Panc1 (cell line): ENCODE measurements around the gene ZNF593OS. TPM values are rescaled to one million over a fixed set of nuclear protein-coding genes. Genes with fewer than 3 reads are reported as not detected.

Experiments used
- ATAC-seq: fragments of 200-7000 bp; cut with Tn5 transposase; 2 replicates; pipeline ENCODE4 v1.9.1; 2020; ENCODE audit warnings: mild to moderate bottlenecking, moderate library complexity
- BruUV-seq: library from RNA; stranded (reverse); fragments of 400-500 nt; replicated peaks from 2 replicates; lab custom pipeline; 2021; lab: Mats Ljungman, UMichigan
- CTCF ChIA-PET: fragments of 300-600 bp; sonication (Branson Sonifier 250); formaldehyde crosslinking; loops from one replicate; lab custom pipeline; 2022; ENCODE audit warnings: antibody characterized with exemption; lab: Charles Lee
- POLR2A ChIA-PET: fragments of 300-600 bp; sonication (Branson Sonifier 250); formaldehyde crosslinking; loops from one replicate; lab custom pipeline; 2022; ENCODE audit warnings: antibody characterized with exemption; lab: Charles Lee
- DNase-seq: peaks from one replicate; pipeline ENCODE4 v3.0.0-alpha.2; 2010; ENCODE audit warnings: low read depth, low spot score
- H3K27ac ChIP-seq: 2 replicates; pipeline ENCODE4 v1.5.1; 2011; ENCODE audit warnings: mild to moderate bottlenecking, low read length, inconsistent platforms
- H3K27me3 ChIP-seq: fragments of 200-500 bp; sonication (Bioruptor generic); 2 replicates; pipeline ENCODE4 v1.6.0; 2014; ENCODE audit warnings: low read length, inconsistent platforms; ENCODE audit not compliant: control insufficient read depth, insufficient read depth
- H3K36me3 ChIP-seq: fragments of 200-500 bp; sonication (Bioruptor generic); 2 replicates; pipeline ENCODE4 v1.5.1; 2014; ENCODE audit warnings: inconsistent platforms, mild to moderate bottlenecking, low read length, moderate library complexity; ENCODE audit not compliant: control insufficient read depth, insufficient read depth
- H3K4me1 ChIP-seq: 2 replicates; pipeline ENCODE4 v1.5.1; 2011; ENCODE audit warnings: inconsistent platforms, mild to moderate bottlenecking, low read length, moderate library complexity; ENCODE audit not compliant: control insufficient read depth, insufficient read depth
- H3K4me3 ChIP-seq, 2 experiments: 2 replicates each; pipeline ENCODE4 v1.5.1; 2011 to 2012; ENCODE audit warnings: low read depth in 2 of 2, low read length in 2 of 2, mild to moderate bottlenecking in 2 of 2, inconsistent platforms in 1 of 2, moderate library complexity in 1 of 2
- H3K9me3 ChIP-seq: fragments of 200-500 bp; sonication (Bioruptor generic); 2 replicates; pipeline ENCODE4 v1.5.1; 2014; ENCODE audit warnings: low read depth, mild to moderate bottlenecking, inconsistent platforms, low read length, moderate library complexity; ENCODE audit not compliant: control insufficient read depth, insufficient read depth
- CTCF ChIP-seq: fragments of 450-650 bp; IDR thresholded peaks from 2 replicates; pipeline ENCODE4 v1.5.1; 2017; ENCODE audit warnings: mild to moderate bottlenecking
- POLR2AphosphoS5 ChIP-seq: IDR thresholded peaks from 2 replicates; pipeline ENCODE4 v1.6.1; 2012; ENCODE audit warnings: mild to moderate bottlenecking, low read depth, low read length, moderate library complexity
- REST ChIP-seq, 2 experiments: IDR thresholded peaks; 2 replicates each; pipeline ENCODE4 v1.6.1; 2011 to 2012; ENCODE audit warnings: low read depth in 2 of 2, control low read depth in 1 of 2, low read length in 1 of 2, mild to moderate bottlenecking in 1 of 2, moderate library complexity in 1 of 2; ENCODE audit not compliant: insufficient read depth in 1 of 2
- SIN3A ChIP-seq: IDR thresholded peaks from 2 replicates; pipeline ENCODE4 v1.6.1; 2012; ENCODE audit warnings: low read depth, mild to moderate bottlenecking, low read length, moderate library complexity, borderline replicate concordance; ENCODE audit not compliant: insufficient read depth
- TCF7L2 ChIP-seq: IDR thresholded peaks from 2 replicates; pipeline ENCODE4 v1.6.1; 2011; ENCODE audit warnings: mild to moderate bottlenecking, low read depth, low read length, inconsistent platforms
- in situ Hi-C: cut with HindIII; loops from 2 replicates; pipeline ENCODE4 v1.10.0; 2016; ENCODE audit warnings: low sequenced_read_pairs, low pct_unique_long_range_greater_than_20kb
- intact Hi-C: fragments of 100-400 bp; cut with micrococcal nuclease; formaldehyde crosslinking; loops from one replicate; pipeline ENCODE4 v1.10.0; 2022; ENCODE audit not compliant: unreplicated experiment
- total RNA-seq: library from RNA; stranded (reverse); gene quantifications from one replicate; pipeline ENCODE4 v1.2.1, GENCODE V29; 2021; ENCODE audit not compliant: unreplicated experiment

ZNF593OS gene
- total RNA-seq, 1 experiment from 2014 or later: not detected

- CTCF ChIA-PET: no interaction called here
- POLR2A ChIA-PET: interaction anchor here (0.7 to 0.9 kb wide), 2 partner anchors 14 to 31 kb away, joined by 3 to 4 read pairs; partner anchors contain the start of gene ZNF593
- no peaks in the 10 kb centered on the region for H3K4me1 ChIP-seq
- no peaks in the 10 kb centered on the region for H3K9me3 ChIP-seq
- H3K27me3 ChIP-seq: no peaks in the 10 kb centered on the region
- H3K4me3 ChIP-seq: no peak overlapping the region
- H3K36me3 ChIP-seq: no peaks in the 10 kb centered on the region
- no peak for DNase-seq
- ATAC-seq: no peak
- H3K27ac ChIP-seq: no peak overlapping the region
- BruUV-seq: no TSS peak
- in situ Hi-C loops: no loop called here
- intact Hi-C loops: no loop called here
- TF ChIP-seq TCF7L2 (no peak), CTCF (no peak)
Measured at GRCh38 chr1:26184086-26184485, 12.5 kb upstream of the ZNF593OS start.

- intact Hi-C loops: no loop called here
- in situ Hi-C loops: no loop called here
- Histone ChIP-seq H3K4me1 (no peaks in the 10 kb centered on the region; the same call in 1 of the 2 replicates), H3K27me3 (no peaks in the 10 kb centered on the region), H3K27ac (no peak overlapping the region), H3K9me3 (no peaks in the 10 kb centered on the region), H3K4me3 (no peak overlapping the region), H3K36me3 (no peaks in the 10 kb centered on the region; the same call in 1 of the 2 replicates)
- TF ChIP-seq REST (IDR thresholded peaks at IDR 0.05; ENCODE audit: insufficient read depth in 1 of 2, low read depth in 2 of 2, low read length in 1 of 2): no peak
- TF ChIP-seq POLR2AphosphoS5: no peak
- no peak for TF ChIP-seq TCF7L2
- no peak for TF ChIP-seq SIN3A
- TF ChIP-seq CTCF: no peak
- CTCF ChIA-PET: no interaction called here
- ATAC-seq (no peak), DNase-seq (no peak)
- no TSS peak for BruUV-seq
- POLR2A ChIA-PET: no interaction called here
Measured at GRCh38 chr1:26182383-26182696, 10.7 kb upstream of the ZNF593OS start.
